Uterus (tissue), 2 donors: ENCODE measurements around the gene HLTF.

Source experiments
- CTCF ChIP-seq, 4 experiments: fragments of 200-600 bp in 2 of 4; fragments of 450-650 bp in 2 of 4; sonication (generic) in 2 of 4; IDR thresholded peaks; one replicate each; pipeline ENCODE4 v1.5.1; 2016 to 2019; ENCODE audit warnings: antibody characterized with exemption in 4 of 4, mild to moderate bottlenecking in 2 of 4, moderate library complexity in 1 of 4
- POLR2A ChIP-seq, 2 donors: fragments of 450-650 bp; IDR thresholded peaks; one replicate each; pipeline ENCODE4 v1.6.1; 2016; ENCODE audit warnings: antibody characterized with exemption in 2 of 2, mild to moderate bottlenecking in 1 of 2, moderate library complexity in 1 of 2

DNA sequence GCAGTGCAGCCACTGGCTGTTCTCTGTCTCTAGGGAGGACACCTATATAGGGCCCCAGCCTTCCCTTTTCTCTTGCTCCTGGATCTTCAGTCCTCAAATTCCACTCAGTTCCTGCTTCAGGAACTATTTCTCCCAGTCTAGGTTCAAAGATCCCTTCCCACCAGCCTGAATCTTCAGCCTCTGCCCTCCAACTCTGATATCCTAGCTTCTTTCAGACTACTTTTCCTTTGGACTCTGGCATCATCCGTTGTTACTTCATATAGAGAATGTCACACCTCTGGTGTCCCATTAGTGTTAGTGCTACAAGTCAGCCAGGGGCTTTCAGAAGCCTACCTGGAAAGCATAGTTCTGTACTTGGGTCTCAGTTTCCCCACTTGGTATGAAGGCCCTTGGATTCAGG, 33.1 kb upstream of the HLTF start:
- no peak for TF ChIP-seq POLR2A (IDR thresholded peaks at IDR 0.05)
- no peak for TF ChIP-seq CTCF (IDR thresholded peaks at IDR 0.05)
